Stomach (tissue), 9 donors: ENCODE measurements around the gene PIK3CB. TPM values are rescaled to one million over a fixed set of nuclear protein-coding genes. Genes with fewer than 3 reads are reported as not detected.
A peak's percentile ranks its signal among the peaks of the same experiment; 100 is the strongest.

Source experiments
- DNase-seq, 2 donors: peaks; one replicate each; pipeline versions ENCODE4 v3.0.0 to v3.0.0-alpha.2; 2013 to 2019
- H3K27ac ChIP-seq, 5 donors: fragments of 200-600 bp in 4 of 5; sonication (generic) in 4 of 5; one replicate each; pipeline ENCODE4 v1.5.1; 2013 to 2019; ENCODE audit warnings: mild to moderate bottlenecking in 1 of 5, moderate library complexity in 1 of 5
- H3K27me3 ChIP-seq, 3 donors: fragments of 200-600 bp; sonication (generic); one replicate each; pipeline ENCODE4 v1.5.1; 2017 to 2019; ENCODE audit warnings: mixed run types in 1 of 3
- H3K36me3 ChIP-seq, 4 donors: fragments of 200-600 bp; sonication (generic); 1 replicate in 3 of 4; 2 replicates in 1 of 4; pipeline ENCODE4 v1.5.1; 2016 to 2019
- H3K4me1 ChIP-seq, 4 donors: fragments of 200-600 bp; sonication (generic); one replicate each; pipeline ENCODE4 v1.5.1; 2016 to 2019
- H3K4me3 ChIP-seq, 4 donors: fragments of 200-600 bp; sonication (generic) in 3 of 4; one replicate each; pipeline ENCODE4 v1.5.1; 2016 to 2019; ENCODE audit warnings: mild to moderate bottlenecking in 1 of 4
- H3K9me3 ChIP-seq, 4 donors: fragments of 200-600 bp; sonication (generic); one replicate each; pipeline ENCODE4 v1.5.1; 2016 to 2019
- EP300 ChIP-seq: sonication (generic); formaldehyde crosslinking; IDR thresholded peaks from one replicate; pipeline ENCODE4 v1.6.1; 2017; ENCODE audit warnings: antibody characterized with exemption
- POLR2A ChIP-seq, 4 donors: fragments of 450-650 bp; IDR thresholded peaks; one replicate each; pipeline ENCODE4 v1.6.1; 2016; ENCODE audit warnings: antibody characterized with exemption in 4 of 4, control low read depth in 2 of 4, mild to moderate bottlenecking in 1 of 4, moderate library complexity in 1 of 4
- POLR2AphosphoS5 ChIP-seq, 3 donors: sonication (generic); formaldehyde crosslinking; IDR thresholded peaks; one replicate each; pipeline ENCODE4 v1.6.1; 2016; ENCODE audit warnings: antibody characterized with exemption in 3 of 3
- WGBS, 5 donors: extraction: QIAGEN DNeasy Blood & Tissue Kit in 3 of 5; methylation state at CpG; one replicate each; pipeline versions ENCODE4 v1.1.5 to v1.1.7; 2013 to 2018; 5-methylcytosine and 5-hydroxymethylcytosine counted together
- intact Hi-C: fragments of 100-400 bp; cut with DNase I; formaldehyde crosslinking; loops from one replicate; pipeline ENCODE4 v1.15.1; 2023; ENCODE audit warnings: low total_unique reads
- polyA plus RNA-seq, 3 donors: library from polyadenylated mRNA; stranded (reverse); fragments of 200-250 nt; gene quantifications; one replicate each; pipeline ENCODE4 v1.2.3, GENCODE V29; 2013
- total RNA-seq, 5 donors: library from RNA; depleted of rRNA; stranded (reverse); fragments of >200 nt; gene quantifications; one replicate each; pipeline versions ENCODE4 v1.1.0 to v1.2.3, GENCODE V29; 2014 to 2016
- TF ChIP-seq, protein P1 (sequence below), 7 experiments: fragments of 450-650 bp in 4 of 7; fragments of 200-600 bp in 3 of 7; sonication (generic) in 3 of 7; IDR thresholded peaks; one replicate each; pipeline ENCODE4 v1.5.1; 2016 to 2019; ENCODE audit warnings: antibody characterized with exemption in 7 of 7, control low read depth in 2 of 7, mild to moderate bottlenecking in 1 of 7
- donor health status: healthy with polysubstance abuse.
- donor health status: Bipolar disorder and iron deficiency.
- donor health status: healthy.

PIK3CB gene
- total and polyA plus RNA-seq, 8 donors = 2.9 to 43.7 (median 9.2) TPM

DNA sequence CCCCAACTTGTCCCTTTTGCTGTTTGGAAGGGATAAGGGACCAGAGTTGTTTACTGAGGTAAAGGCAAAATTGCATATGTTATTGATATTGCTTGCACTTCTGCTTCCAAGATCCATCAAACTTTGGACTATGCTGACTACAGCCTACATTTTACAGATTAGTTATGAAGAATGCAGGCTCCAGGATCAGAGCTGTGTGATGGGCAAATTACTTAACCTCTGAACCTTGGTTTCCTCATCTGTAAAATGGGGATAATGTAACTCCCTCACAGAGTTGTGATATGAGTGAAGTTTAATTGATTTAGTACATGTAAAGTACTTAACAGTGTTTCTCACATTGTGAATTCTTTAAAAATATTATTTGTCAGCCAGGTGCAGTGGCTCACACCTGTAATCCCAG is 210.2 kb downstream of the PIK3CB start:
- Histone ChIP-seq H3K4me3 (no peak overlapping the region), H3K4me1 (peaks cover 0 to under 1% (median 0%) of the 10 kb centered on the region in 4 donors), H3K27ac (no peak overlapping the region), H3K36me3 (peaks cover 0 to 18% (median 10%) of the 10 kb centered on the region in 4 donors), H3K27me3 (no peaks in the 10 kb centered on the region), H3K9me3 (no peaks in the 10 kb centered on the region)
- TF ChIP-seq POLR2AphosphoS5 (IDR thresholded peaks at IDR 0.05) (no peak), EP300 (no peak), POLR2A (IDR thresholded peaks at IDR 0.05) (no peak)
- TF ChIP-seq, protein P1, sequence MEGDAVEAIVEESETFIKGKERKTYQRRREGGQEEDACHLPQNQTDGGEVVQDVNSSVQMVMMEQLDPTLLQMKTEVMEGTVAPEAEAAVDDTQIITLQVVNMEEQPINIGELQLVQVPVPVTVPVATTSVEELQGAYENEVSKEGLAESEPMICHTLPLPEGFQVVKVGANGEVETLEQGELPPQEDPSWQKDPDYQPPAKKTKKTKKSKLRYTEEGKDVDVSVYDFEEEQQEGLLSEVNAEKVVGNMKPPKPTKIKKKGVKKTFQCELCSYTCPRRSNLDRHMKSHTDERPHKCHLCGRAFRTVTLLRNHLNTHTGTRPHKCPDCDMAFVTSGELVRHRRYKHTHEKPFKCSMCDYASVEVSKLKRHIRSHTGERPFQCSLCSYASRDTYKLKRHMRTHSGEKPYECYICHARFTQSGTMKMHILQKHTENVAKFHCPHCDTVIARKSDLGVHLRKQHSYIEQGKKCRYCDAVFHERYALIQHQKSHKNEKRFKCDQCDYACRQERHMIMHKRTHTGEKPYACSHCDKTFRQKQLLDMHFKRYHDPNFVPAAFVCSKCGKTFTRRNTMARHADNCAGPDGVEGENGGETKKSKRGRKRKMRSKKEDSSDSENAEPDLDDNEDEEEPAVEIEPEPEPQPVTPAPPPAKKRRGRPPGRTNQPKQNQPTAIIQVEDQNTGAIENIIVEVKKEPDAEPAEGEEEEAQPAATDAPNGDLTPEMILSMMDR (IDR thresholded peaks at IDR 0.05) = no peak
- no peak for DNase-seq
- intact Hi-C loops = no loop called here

DNA sequence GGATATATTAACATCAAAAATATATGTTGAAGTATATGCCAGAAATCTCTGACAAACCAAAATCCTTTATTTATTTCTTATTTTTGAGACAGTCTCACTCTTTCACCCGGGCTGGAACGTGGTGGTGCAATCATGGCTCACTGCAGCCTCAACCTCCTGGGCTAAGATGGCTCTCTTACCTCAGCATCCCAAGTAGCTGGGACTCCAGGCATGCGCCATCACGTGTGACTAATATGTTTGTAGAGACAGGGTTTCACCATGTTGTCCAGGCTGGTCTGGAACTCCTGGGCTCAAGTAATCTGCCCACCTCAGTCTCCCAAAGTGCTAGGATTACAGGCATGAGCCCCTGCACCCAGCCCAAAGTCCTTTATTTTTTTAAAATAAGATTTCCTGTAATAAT is 214.3 kb downstream of the PIK3CB start:
- no peak overlapping the region for H3K4me3 ChIP-seq
- no peak overlapping the region for H3K27ac ChIP-seq
- 90 to 96% (median 94%) methylated on average over 4 of the region's 4 CpGs for WGBS, 5 donors
- DNase-seq = no peak
- peaks cover 0 to 10% (median 0%) of the 10 kb centered on the region in 4 donors for H3K4me1 ChIP-seq
- H3K9me3 ChIP-seq = no peaks in the 10 kb centered on the region
- H3K27me3 ChIP-seq = no peaks in the 10 kb centered on the region
- H3K36me3 ChIP-seq = peaks cover 0 to 12% (median 5%) of the 10 kb centered on the region in 4 donors
- TF ChIP-seq POLR2AphosphoS5 (IDR thresholded peaks at IDR 0.05) (no peak), POLR2A (IDR thresholded peaks at IDR 0.05) (no peak), EP300 (no peak)
- TF ChIP-seq, protein P1 (IDR thresholded peaks at IDR 0.05) = no peak
- intact Hi-C loops = no loop called here

DNA sequence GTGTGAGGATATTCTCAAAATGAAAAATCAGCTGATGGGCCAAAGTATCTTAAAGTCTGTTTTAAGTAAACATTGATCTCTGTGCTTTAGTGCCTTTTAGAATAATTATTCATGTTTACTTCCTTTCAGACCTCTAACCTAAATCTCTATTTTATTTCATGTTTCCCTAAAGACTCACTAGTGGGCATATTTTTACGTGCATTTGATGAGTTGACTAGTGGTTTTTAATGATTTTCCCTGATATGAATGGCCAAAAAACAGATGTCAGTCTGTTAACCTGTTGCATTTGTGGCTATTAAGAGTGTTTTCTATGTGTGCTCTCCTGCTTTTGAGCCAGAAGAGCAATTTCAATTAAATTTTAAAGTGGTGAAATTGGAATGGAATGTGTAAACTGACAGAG is 219.3 kb downstream of the PIK3CB start:
- 80 to 89% (median 83%) methylated on average over 1 of the region's 1 CpG for WGBS, 5 donors
- TF ChIP-seq POLR2AphosphoS5 (IDR thresholded peaks at IDR 0.05) (no peak), POLR2A (IDR thresholded peaks at IDR 0.05) (no peak), EP300 (no peak)
- TF ChIP-seq, protein P1 (IDR thresholded peaks at IDR 0.05) = no peak
- Histone ChIP-seq H3K9me3 (no peaks in the 10 kb centered on the region), H3K27ac (no peak overlapping the region), H3K4me1 (peaks cover 0 to 10% (median 2%) of the 10 kb centered on the region in 4 donors), H3K36me3 (no peaks in the 10 kb centered on the region), H3K4me3 (no peak overlapping the region), H3K27me3 (no peaks in the 10 kb centered on the region)
- intact Hi-C loops = no loop called here
- no peak for DNase-seq

DNA sequence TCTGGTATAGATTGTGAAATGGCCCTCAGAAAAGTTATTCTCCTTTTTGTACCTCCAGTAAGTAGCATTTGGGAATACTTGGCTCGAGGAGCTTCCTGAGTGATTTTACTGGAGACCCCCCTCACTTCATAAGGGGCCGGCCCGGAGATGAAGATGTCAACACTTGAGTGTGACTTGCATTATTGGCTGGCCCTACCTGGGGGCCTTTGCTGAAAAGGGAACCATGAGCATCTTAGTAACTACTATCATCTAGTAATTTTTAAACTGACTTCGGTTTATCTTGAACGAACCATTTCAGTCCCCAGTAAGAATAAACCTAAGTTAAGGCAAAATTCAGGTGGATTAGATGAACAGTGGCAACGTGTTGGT is 224.8 kb downstream of the PIK3CB start:
- peak overlapping the region; percentile 64 to 80 (median 68) for H3K4me3 ChIP-seq
- WGBS, 5 donors = 68 to 84% (median 76%) methylated on average over 6 of the region's 6 CpGs

More for the DNA sequence above, 224.8 kb downstream of the PIK3CB start:
- Histone ChIP-seq H3K27me3 (no peaks in the 10 kb centered on the region), H3K9me3 (no peaks in the 10 kb centered on the region), H3K36me3 (no peaks in the 10 kb centered on the region), H3K27ac (peak overlapping the region in 4 of 5 donors; percentile 89 to 97 (median 91)), H3K4me1 (peaks cover 13 to 25% (median 16%) of the 10 kb centered on the region in 4 donors)
- no peak for TF ChIP-seq POLR2AphosphoS5 (IDR thresholded peaks at IDR 0.05)
- TF ChIP-seq POLR2A (IDR thresholded peaks at IDR 0.05) = no peak
- no peak for TF ChIP-seq EP300
- TF ChIP-seq, protein P1 (IDR thresholded peaks at IDR 0.05) = no peak
- intact Hi-C loops = no loop called here
- DNase-seq = peak in 1 of 2 donors; percentile 18
